Mucosa of descending colon (tissue), 3 donors: Measurements from ENCODE around the gene LRBA. TPM values are rescaled to one million over a fixed set of nuclear protein-coding genes. Genes with fewer than 3 reads are reported as not detected.

Experiments
- ATAC-seq: fragments of 200-7000 bp; cut with Tn5 transposase; one replicate; pipeline ENCODE4 v1.9.1; 2020; ENCODE audit warnings: mild to moderate bottlenecking, moderate library complexity
- DNase-seq, 3 donors: peaks; one replicate each; pipeline ENCODE4 v3.0.0-alpha.2; 2020
- H3K36me3 ChIP-seq: fragments of 200-600 bp; one replicate; pipeline ENCODE4 v1.8.0; 2021; ENCODE audit warnings: low read depth, mild to moderate bottlenecking
- H3K4me1 ChIP-seq: fragments of 200-600 bp; one replicate; pipeline ENCODE4 v1.8.0; 2021; ENCODE audit warnings: low read depth, mild to moderate bottlenecking
- H3K4me3 ChIP-seq: fragments of 200-600 bp; one replicate; pipeline ENCODE4 v1.8.0; 2021; ENCODE audit warnings: mild to moderate bottlenecking
- H3K9me3 ChIP-seq: fragments of 200-600 bp; one replicate; pipeline ENCODE4 v1.8.0; 2021; ENCODE audit warnings: mild to moderate bottlenecking
- CTCF ChIP-seq: fragments of 200-600 bp; IDR thresholded peaks from one replicate; pipeline ENCODE4 v1.8.0; 2022; ENCODE audit warnings: antibody characterized with exemption, mild to moderate bottlenecking
- intact Hi-C, 2 donors: fragments of 100-400 bp; cut with DNase I in 1 of 2; cut with micrococcal nuclease in 1 of 2; formaldehyde crosslinking; loops; one replicate each; pipeline versions ENCODE4 v1.11.0 to v1.11.1; 2022; cut with DNase I, micrococcal nuclease
- total RNA-seq, 3 donors: library from RNA; stranded (reverse); fragmentation: NEBNext Ultra II Directional in 2 of 3; extraction: Animal tissue kit (Norgen Biotek cat#: 25700) in 2 of 3; gene quantifications; one replicate each; pipeline versions ENCODE4 v1.2.1 to v1.2.4, GENCODE V29; 2021 to 2023
- donor health status: DM: no; HTN: no; CAD: no; lungs with moderate emphysema.
- donor health status: DM: no; HTN: no; CAD: no.
- donor health status: DM: no; HTN: yes; CAD: no.

LRBA gene
- total RNA-seq, 3 donors from 2014 or later, result 69.8 to 98.4 (median 76.2) TPM

- ATAC-seq (peak; percentile 76), DNase-seq (peak in 2 of 3 donors; percentile 18 to 19)
- TF ChIP-seq CTCF, result no peak
- Histone ChIP-seq H3K9me3 (no peaks in the 10 kb centered on the region), H3K36me3 (no peaks in the 10 kb centered on the region), H3K4me3 (no peak overlapping the region), H3K4me1 (no peaks in the 10 kb centered on the region)
- intact Hi-C loops, result no loop called here
These were observed 186.9 kb downstream of the LRBA start for GRCh38 chr4:150828159-150828558.

- Histone ChIP-seq H3K36me3 (no peaks in the 10 kb centered on the region), H3K4me1 (no peaks in the 10 kb centered on the region), H3K4me3 (no peak overlapping the region), H3K9me3 (no peaks in the 10 kb centered on the region)
- no peak for TF ChIP-seq CTCF
- intact Hi-C loops, result no loop called here
- peak; percentile 23 for ATAC-seq
- DNase-seq, result no peak
These were observed 187.9 kb downstream of the LRBA start for GRCh38 chr4:150827226-150827625.

GRCh38 chr4:150826306-150826705 lies 188.8 kb downstream of the LRBA start:
- intact Hi-C loops, result no loop called here
- DNase-seq (no peak), ATAC-seq (peak; percentile 62)
- Histone ChIP-seq H3K36me3 (no peaks in the 10 kb centered on the region), H3K9me3 (no peaks in the 10 kb centered on the region), H3K4me3 (no peak overlapping the region), H3K4me1 (no peaks in the 10 kb centered on the region)
- no peak for TF ChIP-seq CTCF

GRCh38 chr4:150822407-150822806 lies 192.7 kb downstream of the LRBA start:
- no peak for DNase-seq
- H3K4me1 ChIP-seq, result no peaks in the 10 kb centered on the region
- H3K9me3 ChIP-seq, result no peaks in the 10 kb centered on the region
- H3K4me3 ChIP-seq, result no peak overlapping the region
- intact Hi-C loops, result no loop called here
- no peaks in the 10 kb centered on the region for H3K36me3 ChIP-seq
- TF ChIP-seq CTCF, result no peak
- no peak for ATAC-seq

GRCh38 chr4:150821641-150822040 lies 193.4 kb downstream of the LRBA start:
- H3K4me1 ChIP-seq, result no peaks in the 10 kb centered on the region
- DNase-seq (no peak), ATAC-seq (no peak)
- intact Hi-C loops, result no loop called here
- H3K9me3 ChIP-seq, result no peaks in the 10 kb centered on the region
- no peak overlapping the region for H3K4me3 ChIP-seq
- no peak for TF ChIP-seq CTCF
- no peaks in the 10 kb centered on the region for H3K36me3 ChIP-seq

GRCh38 chr4:150820409-150820808 lies 194.7 kb downstream of the LRBA start:
- no peak for TF ChIP-seq CTCF
- intact Hi-C loops, result no loop called here
- Histone ChIP-seq H3K36me3 (no peaks in the 10 kb centered on the region), H3K4me1 (no peaks in the 10 kb centered on the region), H3K4me3 (no peak overlapping the region), H3K9me3 (no peaks in the 10 kb centered on the region)
- ATAC-seq, result no peak
- no peak for DNase-seq
